Spleen (tissue), 7 donors: ENCODE results near the gene USP21.

Experiments used
- CTCF ChIP-seq, 11 experiments: fragments of 200-600 bp in 7 of 11; fragments of 450-650 bp in 4 of 11; sonication (generic) in 4 of 11; IDR thresholded peaks in 8 of 11; conservative IDR thresholded peaks in 3 of 11; 1 replicate in 7 of 11; 2 replicates in 4 of 11; pipeline versions ENCODE4 v1.4.0 to v1.8.0; 2016 to 2021; ENCODE audit warnings: antibody characterized with exemption in 11 of 11, inconsistent platforms in 4 of 11, mild to moderate bottlenecking in 1 of 11
- POLR2A ChIP-seq, 3 donors: fragments of 450-650 bp; IDR thresholded peaks; one replicate each; pipeline ENCODE4 v1.5.1; 2017; ENCODE audit warnings: antibody characterized with exemption in 3 of 3, mild to moderate bottlenecking in 1 of 3
- POLR2AphosphoS5 ChIP-seq, 3 donors: sonication (generic); formaldehyde crosslinking; IDR thresholded peaks; one replicate each; pipeline ENCODE4 v1.5.1; 2017; ENCODE audit warnings: antibody characterized with exemption in 3 of 3
- donor health status: DM: no; HTN: no; CAD: no; lungs with moderate emphysema.
- donor health status: DM: no; HTN: no; CAD: no.
- donor health status: DM: no; HTN: no; CAD: no.

GRCh38 chr1:161171191-161171590 lies 11.9 kb downstream of the USP21 start:
- TF ChIP-seq CTCF (IDR thresholded peaks at IDR 0.05 in 8 of 11, conservative IDR thresholded peaks at IDR 0.05 in 3 of 11) (no peak), POLR2AphosphoS5 (IDR thresholded peaks at IDR 0.05) (no peak), POLR2A (IDR thresholded peaks at IDR 0.05) (no peak)
